AG08396 (cell line): ENCODE measurements around the gene DCAF7.

Experiments
- DNase-seq: peaks from one replicate; pipeline ENCODE4 v3.0.0; 2012; ENCODE audit warnings: low spot score, mixed read lengths

Gene DCAF7

GRCh38 chr17:63525190-63525946 lies 24.9 kb upstream of the DCAF7 start:
- DNase-seq = no peak

DNA sequence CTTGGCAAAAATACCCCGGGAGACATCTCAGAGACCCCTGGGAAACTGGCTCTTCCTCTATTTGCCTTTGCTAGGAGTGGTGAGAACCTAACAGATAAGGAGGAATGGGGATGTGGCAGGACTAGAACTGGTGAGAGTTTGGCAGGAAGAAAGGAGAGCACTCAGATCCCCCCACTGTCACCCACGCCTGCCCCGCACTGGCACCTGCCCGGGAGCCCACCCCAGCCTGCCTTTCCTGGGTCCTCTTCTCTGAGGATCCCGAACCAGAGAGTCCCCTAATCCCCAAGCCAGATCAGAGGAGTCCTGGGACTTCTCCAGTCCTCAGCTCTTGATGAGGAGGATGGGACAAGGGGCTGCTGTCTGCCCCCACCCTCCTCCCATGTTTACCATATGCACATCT lies 23.4 kb upstream of the DCAF7 start:
- DNase-seq = no peak

GRCh38 chr17:63528183-63528582 lies 22.1 kb upstream of the DCAF7 start:
- DNase-seq = no peak

DNA sequence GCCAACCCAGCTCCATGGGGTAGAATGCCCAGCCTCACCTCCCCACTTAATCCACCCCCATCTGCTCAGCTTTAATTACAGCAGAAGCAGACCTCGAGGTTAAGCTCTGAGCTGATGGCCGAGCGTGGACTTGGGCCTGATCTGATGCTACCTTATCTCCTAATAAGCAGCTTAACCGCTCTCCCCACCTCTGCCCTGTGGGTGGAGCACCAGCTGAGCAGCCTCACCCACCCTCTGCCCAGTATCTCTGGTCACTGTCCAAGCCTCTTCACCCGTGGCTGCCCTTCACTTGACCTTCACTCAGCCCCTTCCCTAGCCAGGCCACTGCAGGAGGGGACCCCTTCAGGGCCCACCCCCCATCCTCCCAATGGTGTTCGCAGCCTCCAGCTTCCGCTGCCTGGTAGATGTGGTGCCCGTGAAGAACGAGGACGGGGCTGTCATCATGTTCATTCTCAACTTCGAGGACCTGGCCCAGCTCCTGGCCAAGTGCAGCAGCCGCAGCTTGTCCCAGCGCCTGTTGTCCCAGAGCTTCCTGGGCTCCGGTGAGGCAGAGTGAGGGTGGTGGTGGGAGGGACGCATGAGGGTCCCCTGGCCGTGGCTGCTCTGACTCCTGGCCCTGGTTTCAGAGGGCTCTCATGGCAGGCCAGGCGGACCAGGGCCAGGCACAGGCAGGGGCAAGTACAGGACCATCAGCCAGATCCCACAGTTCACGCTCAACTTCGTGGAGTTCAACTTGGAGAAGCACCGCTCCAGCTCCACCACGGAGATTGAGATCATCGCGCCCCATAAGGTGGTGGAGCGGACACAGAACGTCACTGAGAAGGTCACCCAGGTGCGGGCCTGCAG lies 20.3 kb upstream of the DCAF7 start:
- DNase-seq = no peak

DNA sequence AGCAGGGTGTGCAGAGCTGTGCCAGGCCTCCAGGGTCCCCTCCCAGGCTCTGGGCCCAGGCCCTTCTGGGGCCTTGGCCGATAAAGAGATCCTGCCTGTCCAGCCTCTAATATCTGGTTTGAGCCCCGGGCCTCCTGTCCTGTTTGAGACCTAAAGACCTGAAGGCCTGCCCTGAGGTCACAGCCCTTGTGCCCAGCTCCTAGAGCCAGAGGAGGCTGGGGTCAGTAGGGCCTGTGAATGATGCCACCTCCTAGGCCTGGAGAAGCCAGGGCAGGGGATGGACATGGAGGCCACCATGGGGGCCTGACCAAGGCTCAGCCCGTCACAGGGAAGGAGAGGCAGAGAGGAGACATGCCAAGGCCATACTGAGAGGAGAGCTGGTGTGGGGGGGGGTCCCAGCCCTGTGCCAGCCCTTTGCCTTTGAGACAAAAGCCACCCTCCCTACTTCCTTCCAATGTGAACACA lies 19.7 kb upstream of the DCAF7 start:
- DNase-seq = no peak

GRCh38 chr17:63531022-63531965 lies 19.0 kb upstream of the DCAF7 start:
- DNase-seq = no peak

DNA sequence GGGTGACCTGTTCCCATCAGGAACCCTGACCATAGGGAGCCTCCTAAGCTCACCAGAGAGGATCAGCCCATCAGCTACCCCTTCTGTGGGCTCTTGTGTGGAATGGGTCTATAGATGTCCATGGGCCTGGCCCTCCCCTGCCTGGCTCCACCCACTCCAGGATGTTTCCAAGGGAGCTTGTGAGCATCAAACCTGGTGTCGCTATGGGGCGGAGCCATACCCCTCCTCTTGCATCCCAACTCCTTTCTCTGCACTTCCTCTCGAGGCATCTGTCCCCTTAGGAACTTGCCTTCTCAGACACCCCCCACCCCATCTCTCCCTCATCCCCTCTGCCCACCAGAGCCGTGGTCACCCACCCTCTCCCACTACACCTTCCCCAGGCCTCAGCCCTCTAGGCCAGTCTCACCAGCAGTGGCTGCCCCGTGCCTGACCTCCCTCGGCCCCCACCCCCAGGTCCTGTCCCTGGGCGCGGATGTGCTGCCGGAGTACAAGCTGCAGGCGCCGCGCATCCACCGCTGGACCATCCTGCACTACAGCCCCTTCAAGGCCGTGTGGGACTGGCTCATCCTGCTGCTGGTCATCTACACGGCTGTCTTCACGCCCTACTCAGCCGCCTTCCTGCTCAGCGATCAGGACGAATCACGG lies 16.7 kb upstream of the DCAF7 start:
- no peak for DNase-seq

DNA sequence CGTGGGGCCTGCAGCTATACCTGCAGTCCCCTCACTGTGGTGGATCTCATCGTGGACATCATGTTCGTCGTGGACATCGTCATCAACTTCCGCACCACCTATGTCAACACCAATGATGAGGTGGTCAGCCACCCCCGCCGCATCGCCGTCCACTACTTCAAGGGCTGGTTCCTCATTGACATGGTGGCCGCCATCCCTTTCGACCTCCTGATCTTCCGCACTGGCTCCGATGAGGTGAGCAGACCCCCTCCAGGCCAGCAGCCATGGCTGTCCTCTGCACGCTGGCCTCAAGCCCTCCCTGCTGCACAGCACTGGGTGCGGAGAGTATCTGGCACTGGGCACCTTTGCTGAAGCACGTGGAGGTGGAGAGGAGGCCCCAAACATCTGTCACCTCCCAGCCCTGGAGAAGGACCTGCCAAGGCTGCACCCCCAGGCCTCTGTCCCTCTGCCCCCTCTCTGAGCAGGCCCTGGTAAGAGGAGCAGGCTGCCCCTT lies 16.2 kb upstream of the DCAF7 start:
- no peak for DNase-seq

DNA sequence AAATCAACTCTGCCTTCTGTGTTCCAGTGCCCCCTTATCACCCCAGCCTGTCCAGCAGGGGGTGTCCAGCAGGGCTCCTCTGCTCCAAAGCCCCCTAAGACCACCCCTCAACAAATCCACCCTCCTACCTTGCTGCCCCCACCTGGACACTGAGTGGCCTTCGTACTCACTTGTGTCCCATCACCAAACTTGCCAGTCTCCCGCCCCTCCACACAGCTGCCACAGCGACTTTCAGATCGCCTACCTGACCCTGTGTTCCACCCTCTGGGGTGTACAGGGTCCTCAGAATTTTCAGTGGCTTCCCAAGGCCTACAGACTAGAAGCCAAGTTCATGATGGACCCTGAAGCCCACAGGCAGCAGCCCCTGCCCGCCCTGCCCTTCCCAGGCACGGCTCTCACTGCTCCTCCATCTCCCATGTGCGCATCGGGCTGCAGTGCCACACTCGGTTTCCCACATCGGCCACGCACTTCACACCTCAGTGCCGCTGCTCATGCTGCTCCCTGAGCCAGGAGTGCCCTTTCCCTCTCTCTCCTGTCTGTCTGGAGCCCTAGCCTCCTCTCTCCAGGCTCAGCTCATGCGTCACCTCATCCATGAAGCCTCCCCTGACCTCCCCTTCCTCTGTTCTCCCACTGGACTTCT lies 15.3 kb upstream of the DCAF7 start:
- DNase-seq = no peak

- DNase-seq = no peak
Observed at GRCh38 chr17:63535640-63536039, 14.6 kb upstream of the DCAF7 start.

GRCh38 chr17:63537001-63537400 lies 13.3 kb upstream of the DCAF7 start:
- DNase-seq = no peak

GRCh38 chr17:63537991-63538692 lies 12.1 kb upstream of the DCAF7 start:
- no peak for DNase-seq

GRCh38 chr17:63538693-63539595 lies 11.3 kb upstream of the DCAF7 start:
- DNase-seq = no peak

- DNase-seq = no peak
Observed at GRCh38 chr17:63540590-63540989, 9.7 kb upstream of the DCAF7 start.

GRCh38 chr17:63542218-63542545 lies 8.1 kb upstream of the DCAF7 start:
- no peak for DNase-seq

DNA sequence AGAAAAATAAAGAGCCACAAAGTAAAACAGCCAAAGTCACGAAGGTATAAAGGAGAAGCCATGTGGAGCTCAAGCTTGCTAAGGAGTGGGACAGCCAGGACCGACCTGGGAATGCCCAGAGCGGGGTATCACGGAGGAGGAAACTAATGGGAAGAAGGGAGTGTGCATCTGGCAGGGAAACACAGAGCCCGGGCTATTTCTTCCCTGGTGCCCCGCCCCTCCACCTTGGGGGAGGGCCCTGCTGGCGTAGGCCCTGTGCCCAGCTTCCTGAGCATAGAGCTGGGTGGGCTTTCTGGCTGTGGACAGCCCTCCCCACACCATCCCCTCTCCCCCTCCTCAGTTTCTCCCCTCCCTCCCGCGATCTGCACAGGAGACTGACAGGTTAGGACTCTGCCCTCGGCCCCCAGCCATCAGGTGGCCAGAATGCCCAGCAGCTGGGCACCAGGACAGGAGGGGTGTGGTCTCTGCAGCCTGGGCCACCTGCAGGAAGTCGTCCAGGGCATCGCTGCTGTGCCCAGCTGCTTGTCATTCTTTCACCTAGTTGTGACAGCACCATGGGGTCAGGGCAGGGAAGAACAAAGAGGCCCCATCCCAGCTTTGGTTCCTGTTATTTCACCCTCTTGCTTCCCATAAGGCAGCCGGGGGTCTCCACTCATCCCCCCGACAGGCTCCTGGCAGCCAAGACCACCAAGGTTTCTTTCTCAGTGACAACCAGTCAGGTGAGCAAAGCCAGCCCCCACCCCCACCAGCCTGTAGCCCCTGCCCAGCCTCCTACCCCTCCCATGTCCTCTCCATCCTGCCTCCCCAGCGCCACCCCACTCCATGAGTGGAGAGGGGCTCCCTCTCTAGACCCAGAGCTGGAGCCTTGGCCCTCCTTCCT lies 7.1 kb upstream of the DCAF7 start:
- peak; percentile 3 for DNase-seq

DNA sequence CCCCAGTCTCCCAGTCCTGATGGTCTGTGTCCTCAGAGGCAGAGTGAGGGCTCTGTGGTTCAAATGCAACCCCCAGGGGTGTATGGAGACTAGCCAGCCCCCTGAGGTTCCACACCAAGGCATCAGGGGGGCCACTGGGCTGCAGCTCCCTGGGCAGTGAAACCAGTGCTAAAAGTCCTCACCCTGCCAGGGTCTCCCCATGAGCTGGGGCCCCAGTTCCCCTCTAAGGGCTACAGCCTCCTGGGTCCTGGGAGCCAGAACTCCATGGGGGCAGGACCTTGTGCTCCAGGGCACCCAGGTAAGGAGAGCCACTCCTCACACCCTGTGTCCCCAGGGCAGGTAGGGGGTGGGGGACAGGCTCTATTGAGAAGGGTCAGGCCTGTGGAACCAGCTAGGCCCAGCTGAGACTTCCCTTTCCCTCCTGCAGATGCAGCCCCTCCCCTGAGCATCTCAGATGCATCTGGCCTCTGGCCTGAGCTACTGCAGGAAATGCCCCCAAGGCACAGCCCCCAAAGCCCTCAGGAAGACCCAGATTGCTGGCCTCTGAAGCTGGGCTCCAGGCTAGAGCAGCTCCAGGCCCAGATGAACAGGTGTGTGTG lies 6.4 kb upstream of the DCAF7 start:
- peak; percentile 1 for DNase-seq
